SK-MEL-5 (cell line): ENCODE data around the gene LHFPL5. TPM values are rescaled to one million over a fixed set of nuclear protein-coding genes. Genes with fewer than 3 reads are reported as not detected.
A peak's percentile ranks its signal among the peaks of the same experiment; 100 is the strongest.

Experiments
- DNase-seq: peaks from one replicate; pipeline ENCODE4 v3.0.0-alpha.2; 2016; ENCODE audit warnings: low read depth, low spot score
- in situ Hi-C: cut with HindIII; loops from 2 replicates; pipeline ENCODE4 v1.10.0; 2016; ENCODE audit warnings: low sequenced_read_pairs, high pct_unique_total_duplicates, low pct_unique_long_range_greater_than_20kb
- total RNA-seq: library from RNA; depleted of rRNA; stranded (reverse); fragments of >200 nt; shearing (Covaris generic); gene quantifications from 2 replicates; pipeline ENCODE4 v1.2.3, GENCODE V29; 2014

Gene LHFPL5
- total RNA-seq, 1 experiment from 2014 or later: not detected

DNA sequence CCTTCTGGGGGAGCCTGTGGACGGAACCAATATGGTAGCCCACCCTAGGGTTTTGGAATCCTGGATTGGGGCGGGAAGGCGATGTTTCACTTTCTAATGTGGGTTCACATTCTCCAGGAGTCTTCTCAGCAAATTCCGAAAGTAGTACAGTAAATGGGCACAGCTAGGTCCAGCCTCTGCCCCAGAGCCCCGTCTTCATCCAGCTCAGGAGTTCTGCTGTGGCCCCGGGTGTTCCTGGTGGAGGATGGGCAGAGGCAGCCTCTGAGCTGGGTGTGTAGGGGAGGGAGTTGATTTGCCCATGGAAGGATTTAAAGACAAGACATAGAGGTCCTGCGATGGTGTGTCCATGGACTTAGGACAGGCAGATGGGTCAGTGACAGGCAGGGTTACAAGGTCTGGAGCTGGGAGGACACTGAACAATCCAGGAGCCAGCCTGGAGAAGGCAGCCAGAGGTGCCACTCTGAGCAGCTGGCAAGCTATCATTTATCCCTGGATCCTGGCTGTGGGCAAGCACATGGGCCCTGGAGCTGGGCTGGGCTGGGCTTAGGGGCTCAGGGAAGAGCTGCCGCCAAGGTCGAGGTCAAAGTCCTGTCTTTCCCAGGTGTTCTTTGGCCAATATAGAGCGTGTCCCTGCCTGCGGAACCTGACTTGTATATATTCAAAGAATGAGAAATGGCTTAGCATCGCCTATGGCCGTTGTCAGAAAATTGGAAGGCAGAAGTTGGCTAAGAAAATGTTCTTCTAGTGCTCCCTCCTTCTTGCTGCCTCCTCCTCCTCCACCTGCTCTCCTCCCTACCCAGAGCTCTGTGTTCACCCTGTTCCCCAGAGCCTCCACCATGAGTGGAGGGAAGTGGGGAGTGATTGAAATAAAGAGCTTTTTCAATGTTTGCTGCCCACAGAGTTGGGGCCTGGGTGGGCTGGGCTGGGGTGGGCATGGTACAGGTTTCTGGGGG, 17.6 kb upstream of the LHFPL5 start:
- no peak for DNase-seq
- in situ Hi-C loops: no loop called here

- no peak for DNase-seq
- in situ Hi-C loops: no loop called here
Observed at GRCh38 chr6:35788423-35788982, 16.6 kb upstream of the LHFPL5 start.

- DNase-seq: peak; percentile 60
- in situ Hi-C loops: no loop called here
Observed at GRCh38 chr6:35790683-35791082, 14.5 kb upstream of the LHFPL5 start.

GRCh38 chr6:35794536-35795452, 10.4 kb upstream of the LHFPL5 start:
- in situ Hi-C loops: no loop called here
- no peak for DNase-seq

DNA sequence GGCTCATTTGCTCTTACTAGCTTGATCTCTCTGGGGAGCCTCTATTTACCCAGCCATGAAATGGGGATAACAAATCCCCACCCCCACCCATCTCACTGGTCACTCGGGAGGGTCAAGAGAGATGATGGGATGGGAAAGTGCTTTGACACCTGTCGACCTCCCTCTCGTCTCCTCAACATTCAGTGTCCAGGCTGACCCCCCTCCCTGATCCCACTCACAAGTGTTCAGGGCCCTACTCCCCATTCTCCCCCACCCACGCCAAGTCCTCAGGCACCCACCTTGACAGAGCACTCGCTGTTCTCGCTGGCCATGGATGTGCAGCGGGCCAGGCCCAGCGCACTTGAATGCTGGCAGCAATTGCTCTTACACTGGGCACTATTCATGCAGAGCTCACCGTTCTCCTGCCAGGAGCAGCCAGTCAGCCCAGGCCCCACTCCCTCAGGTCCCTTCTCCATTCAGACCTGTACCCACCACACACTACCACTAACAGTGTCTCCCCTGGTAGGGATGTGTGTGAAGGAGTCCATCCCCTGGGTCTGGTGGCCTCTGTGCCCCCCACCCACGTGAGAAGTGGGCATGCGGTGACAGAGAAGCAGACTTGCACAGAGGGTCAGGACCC, 9.6 kb upstream of the LHFPL5 start:
- in situ Hi-C loops: no loop called here
- DNase-seq: no peak

- DNase-seq: no peak
- in situ Hi-C loops: no loop called here
Observed at GRCh38 chr6:35796236-35796635, 8.9 kb upstream of the LHFPL5 start.

DNA sequence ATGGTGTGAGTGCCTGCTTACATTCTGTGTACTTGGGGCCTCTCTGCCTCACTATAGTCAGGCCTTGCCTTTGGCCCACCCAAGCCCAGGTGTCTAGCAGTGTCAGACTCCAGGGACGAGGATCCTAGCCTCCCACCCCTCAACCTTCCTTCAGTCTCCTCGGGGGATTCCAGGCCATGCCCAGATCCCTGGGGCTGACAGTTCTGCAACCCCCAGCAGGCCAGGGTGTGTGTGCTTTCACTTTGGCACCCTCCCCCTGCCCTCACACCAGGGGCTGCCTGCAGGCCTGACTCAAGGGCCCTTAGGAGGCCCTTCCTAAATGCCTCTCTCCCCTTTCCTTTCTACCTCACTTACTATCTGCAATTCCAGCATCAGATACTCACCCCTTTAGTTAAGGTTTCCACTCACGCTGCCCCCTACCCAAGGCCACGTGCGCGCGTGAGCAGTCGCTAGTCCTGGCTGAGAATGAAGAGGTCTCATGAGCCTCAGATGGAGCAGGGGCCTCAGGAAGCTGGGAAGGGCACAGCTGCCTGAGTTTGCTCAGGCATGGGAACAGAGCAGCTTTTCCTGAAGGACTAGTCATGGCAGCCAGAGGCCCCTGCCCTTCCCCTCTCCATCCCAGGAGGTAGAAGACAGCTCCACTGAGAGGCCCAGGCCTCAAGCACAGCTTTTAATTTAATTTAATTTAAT, 7.2 kb upstream of the LHFPL5 start:
- DNase-seq: no peak
- in situ Hi-C loops: no loop called here

DNA sequence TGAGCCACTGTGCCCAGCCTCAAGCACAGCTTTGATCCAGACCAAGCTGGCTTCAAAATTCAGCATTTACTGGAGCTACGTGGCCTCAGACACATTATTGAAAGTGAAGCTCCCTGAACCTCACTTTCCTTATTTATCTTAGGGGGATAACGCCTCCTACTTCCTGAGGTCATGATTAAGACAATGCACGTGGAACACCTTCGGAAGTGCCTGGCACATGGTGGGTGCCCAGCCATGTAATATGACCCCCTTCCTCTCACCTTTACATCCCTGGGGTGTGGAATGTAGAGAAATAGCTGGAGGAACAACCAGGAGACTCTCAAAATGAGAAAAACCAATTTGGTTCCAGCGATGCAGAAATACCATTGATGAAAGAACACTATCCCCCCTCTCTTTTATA, 6.4 kb upstream of the LHFPL5 start:
- in situ Hi-C loops: no loop called here

DNA sequence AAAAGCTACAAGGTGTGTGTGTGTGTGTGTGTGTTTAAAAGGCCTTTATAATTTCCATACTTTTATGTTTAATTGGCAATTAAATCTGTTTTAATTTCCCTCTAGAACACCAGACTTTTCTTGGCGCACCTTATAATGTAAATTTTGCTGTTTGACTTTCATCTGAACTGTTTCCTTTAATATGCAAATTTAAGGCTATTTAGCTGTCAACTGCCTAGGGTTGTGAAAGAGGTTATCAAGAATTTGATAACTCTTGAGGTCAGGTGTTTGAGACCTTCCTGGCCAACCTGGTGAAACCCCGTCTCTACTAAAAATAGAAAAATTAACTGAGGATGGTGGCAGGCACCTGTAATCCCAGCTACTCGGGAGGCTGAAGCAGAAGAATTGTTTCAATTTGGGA, 4.0 kb upstream of the LHFPL5 start:
- DNase-seq: no peak
- in situ Hi-C loops: no loop called here

More for the DNA sequence above, 6.4 kb upstream of the LHFPL5 start:
- DNase-seq: no peak

DNA sequence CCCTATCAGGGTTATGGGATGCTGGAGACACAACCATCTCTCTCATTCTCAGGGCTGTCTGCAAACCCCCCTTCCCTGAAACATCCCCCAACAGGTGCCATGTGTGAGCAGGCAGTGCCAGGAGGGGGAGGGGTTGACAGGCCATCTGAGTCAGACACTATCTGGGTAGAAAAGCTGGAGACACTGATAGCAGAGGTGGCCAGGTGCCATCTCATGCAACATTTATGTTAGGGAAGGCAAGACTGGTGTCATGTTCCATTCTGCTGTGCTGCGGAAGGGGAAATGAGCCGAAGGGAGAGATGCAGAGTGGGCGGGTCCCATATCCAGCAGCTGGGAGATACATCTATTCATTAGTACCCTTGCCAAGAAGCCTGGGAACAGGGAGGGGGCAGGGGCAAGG, 3.5 kb downstream of the LHFPL5 start:
- in situ Hi-C loops: no loop called here
- no peak for DNase-seq

GRCh38 chr6:35809809-35810208, 4.7 kb downstream of the LHFPL5 start:
- DNase-seq: no peak
- in situ Hi-C loops: no loop called here

GRCh38 chr6:35810971-35811698, 6.0 kb downstream of the LHFPL5 start:
- in situ Hi-C loops: no loop called here
- DNase-seq: no peak

DNA sequence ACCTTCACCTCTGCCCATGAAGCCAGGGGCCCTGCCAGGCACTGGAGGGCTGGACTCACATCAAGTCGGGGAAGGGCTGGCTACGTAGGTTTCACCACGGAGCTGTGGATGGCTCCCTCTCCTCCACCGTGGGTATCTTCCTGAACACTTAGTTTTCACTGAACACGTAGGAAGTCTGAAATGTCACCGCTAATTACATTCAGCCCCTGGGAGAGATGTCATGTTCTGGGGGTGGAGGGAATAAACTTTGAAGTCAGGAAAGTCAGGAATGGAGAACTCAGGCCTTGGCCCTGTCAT, 6.5 kb downstream of the LHFPL5 start:
- in situ Hi-C loops: no loop called here
- no peak for DNase-seq

- DNase-seq: no peak
- in situ Hi-C loops: no loop called here
Observed at GRCh38 chr6:35817515-35817914, 12.4 kb downstream of the LHFPL5 start.

- in situ Hi-C loops: no loop called here
- DNase-seq: no peak
Observed at GRCh38 chr6:35823601-35824000, 18.4 kb downstream of the LHFPL5 start.

GRCh38 chr6:35824552-35825192, 19.5 kb downstream of the LHFPL5 start:
- in situ Hi-C loops: no loop called here
- no peak for DNase-seq
